Mucosa of descending colon (tissue), 3 donors: ENCODE measurements around the gene POLRMT. TPM values are rescaled to one million over a fixed set of nuclear protein-coding genes. Genes with fewer than 3 reads are reported as not detected.

Source experiments
- ATAC-seq: fragments of 200-7000 bp; cut with Tn5 transposase; one replicate; pipeline ENCODE4 v1.9.1; 2020; ENCODE audit warnings: mild to moderate bottlenecking, moderate library complexity
- DNase-seq, 3 donors: peaks; one replicate each; pipeline ENCODE4 v3.0.0-alpha.2; 2020
- H3K36me3 ChIP-seq: fragments of 200-600 bp; one replicate; pipeline ENCODE4 v1.8.0; 2021; ENCODE audit warnings: low read depth, mild to moderate bottlenecking
- H3K4me1 ChIP-seq: fragments of 200-600 bp; one replicate; pipeline ENCODE4 v1.8.0; 2021; ENCODE audit warnings: low read depth, mild to moderate bottlenecking
- H3K4me3 ChIP-seq: fragments of 200-600 bp; one replicate; pipeline ENCODE4 v1.8.0; 2021; ENCODE audit warnings: mild to moderate bottlenecking
- H3K9me3 ChIP-seq: fragments of 200-600 bp; one replicate; pipeline ENCODE4 v1.8.0; 2021; ENCODE audit warnings: mild to moderate bottlenecking
- intact Hi-C, 2 donors: fragments of 100-400 bp; cut with DNase I in 1 of 2; cut with micrococcal nuclease in 1 of 2; formaldehyde crosslinking; loops; one replicate each; pipeline versions ENCODE4 v1.11.0 to v1.11.1; 2022; cut with DNase I, micrococcal nuclease
- total RNA-seq, 3 donors: library from RNA; stranded (reverse); fragmentation: NEBNext Ultra II Directional in 2 of 3; extraction: Animal tissue kit (Norgen Biotek cat#: 25700) in 2 of 3; gene quantifications; one replicate each; pipeline versions ENCODE4 v1.2.1 to v1.2.4, GENCODE V29; 2021 to 2023
- TF ChIP-seq, protein P1 (sequence below): fragments of 200-600 bp; IDR thresholded peaks from one replicate; pipeline ENCODE4 v1.8.0; 2022; ENCODE audit warnings: antibody characterized with exemption, mild to moderate bottlenecking
- donor health status: DM: no; HTN: no; CAD: no; lungs with moderate emphysema.
- donor health status: DM: no; HTN: no; CAD: no.
- donor health status: DM: no; HTN: yes; CAD: no.

Gene POLRMT
- total RNA-seq, 3 donors from 2014 or later: 48.3 to 61.1 (median 51.1) TPM

DNA sequence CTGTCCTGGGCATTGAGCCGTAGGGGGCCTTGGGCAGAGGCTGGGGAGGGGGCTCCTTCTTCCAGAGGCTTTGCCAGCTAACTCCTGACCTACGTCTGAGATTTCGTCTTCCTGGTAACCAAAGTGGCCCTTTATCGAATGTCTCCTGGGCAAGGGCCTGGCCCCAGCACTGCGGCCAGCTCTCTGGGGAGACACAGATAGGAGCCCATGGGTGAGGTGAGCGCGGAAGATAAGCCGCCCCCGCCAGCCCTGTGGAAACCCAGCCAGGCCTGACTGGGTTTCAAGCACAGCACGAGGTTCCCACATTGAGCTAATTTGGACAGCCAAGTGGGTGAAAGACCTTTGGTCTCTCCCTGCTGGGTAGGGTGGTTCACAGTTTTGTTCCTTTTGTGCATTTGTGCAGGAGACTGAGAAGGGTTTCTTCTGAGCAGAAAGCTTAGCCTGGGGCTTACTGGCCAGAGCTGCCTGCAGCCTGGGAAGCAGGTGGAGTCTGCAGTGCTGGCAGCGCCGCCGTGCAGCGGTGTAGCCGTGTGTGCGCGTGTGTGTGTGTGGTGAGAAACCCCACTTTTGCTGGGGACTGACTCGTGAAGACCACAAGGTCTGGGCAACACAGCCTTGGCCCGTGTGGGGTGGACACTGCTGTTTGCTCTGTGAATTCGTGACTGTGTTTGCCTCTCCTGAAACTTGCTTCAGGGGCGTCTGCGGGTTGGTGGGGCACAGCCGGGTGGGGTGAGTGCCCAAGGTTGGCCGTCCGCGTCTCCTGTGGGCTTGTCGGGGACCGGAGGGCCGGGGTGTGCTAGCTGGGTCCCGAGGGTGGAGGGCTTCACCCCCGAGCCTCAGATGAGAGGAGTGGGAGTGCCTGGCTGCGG, 58.4 kb downstream of the POLRMT start:
- H3K36me3 ChIP-seq: no peaks in the 10 kb centered on the region
- ATAC-seq (peak; percentile 3), DNase-seq (peak; percentile 40 to 56 (median 48))
- H3K4me1 ChIP-seq: peaks cover 31% of the 10 kb centered on the region
- no peak overlapping the region for H3K4me3 ChIP-seq
- TF ChIP-seq, protein P1, sequence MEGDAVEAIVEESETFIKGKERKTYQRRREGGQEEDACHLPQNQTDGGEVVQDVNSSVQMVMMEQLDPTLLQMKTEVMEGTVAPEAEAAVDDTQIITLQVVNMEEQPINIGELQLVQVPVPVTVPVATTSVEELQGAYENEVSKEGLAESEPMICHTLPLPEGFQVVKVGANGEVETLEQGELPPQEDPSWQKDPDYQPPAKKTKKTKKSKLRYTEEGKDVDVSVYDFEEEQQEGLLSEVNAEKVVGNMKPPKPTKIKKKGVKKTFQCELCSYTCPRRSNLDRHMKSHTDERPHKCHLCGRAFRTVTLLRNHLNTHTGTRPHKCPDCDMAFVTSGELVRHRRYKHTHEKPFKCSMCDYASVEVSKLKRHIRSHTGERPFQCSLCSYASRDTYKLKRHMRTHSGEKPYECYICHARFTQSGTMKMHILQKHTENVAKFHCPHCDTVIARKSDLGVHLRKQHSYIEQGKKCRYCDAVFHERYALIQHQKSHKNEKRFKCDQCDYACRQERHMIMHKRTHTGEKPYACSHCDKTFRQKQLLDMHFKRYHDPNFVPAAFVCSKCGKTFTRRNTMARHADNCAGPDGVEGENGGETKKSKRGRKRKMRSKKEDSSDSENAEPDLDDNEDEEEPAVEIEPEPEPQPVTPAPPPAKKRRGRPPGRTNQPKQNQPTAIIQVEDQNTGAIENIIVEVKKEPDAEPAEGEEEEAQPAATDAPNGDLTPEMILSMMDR: no peak
- H3K9me3 ChIP-seq: no peaks in the 10 kb centered on the region
- intact Hi-C loops: no loop called here

DNA sequence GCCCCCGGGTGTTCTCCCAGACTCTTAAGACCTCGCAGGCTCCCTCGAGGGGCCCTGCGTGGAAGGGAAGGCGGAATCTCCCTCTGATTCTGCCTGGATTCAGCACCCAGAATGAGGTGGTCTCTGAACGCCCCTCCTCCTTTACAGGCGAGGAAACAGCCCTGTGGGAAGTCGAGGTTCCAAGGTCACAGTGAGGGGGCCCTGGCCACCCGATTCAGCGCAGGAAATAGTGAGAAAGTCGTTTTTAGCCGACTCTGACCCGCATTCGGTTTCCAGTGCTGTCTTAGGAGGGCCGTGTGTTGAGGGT, 59.9 kb downstream of the POLRMT start:
- no peaks in the 10 kb centered on the region for H3K9me3 ChIP-seq
- intact Hi-C loops: no loop called here
- H3K4me1 ChIP-seq: peaks cover 31% of the 10 kb centered on the region

DNA sequence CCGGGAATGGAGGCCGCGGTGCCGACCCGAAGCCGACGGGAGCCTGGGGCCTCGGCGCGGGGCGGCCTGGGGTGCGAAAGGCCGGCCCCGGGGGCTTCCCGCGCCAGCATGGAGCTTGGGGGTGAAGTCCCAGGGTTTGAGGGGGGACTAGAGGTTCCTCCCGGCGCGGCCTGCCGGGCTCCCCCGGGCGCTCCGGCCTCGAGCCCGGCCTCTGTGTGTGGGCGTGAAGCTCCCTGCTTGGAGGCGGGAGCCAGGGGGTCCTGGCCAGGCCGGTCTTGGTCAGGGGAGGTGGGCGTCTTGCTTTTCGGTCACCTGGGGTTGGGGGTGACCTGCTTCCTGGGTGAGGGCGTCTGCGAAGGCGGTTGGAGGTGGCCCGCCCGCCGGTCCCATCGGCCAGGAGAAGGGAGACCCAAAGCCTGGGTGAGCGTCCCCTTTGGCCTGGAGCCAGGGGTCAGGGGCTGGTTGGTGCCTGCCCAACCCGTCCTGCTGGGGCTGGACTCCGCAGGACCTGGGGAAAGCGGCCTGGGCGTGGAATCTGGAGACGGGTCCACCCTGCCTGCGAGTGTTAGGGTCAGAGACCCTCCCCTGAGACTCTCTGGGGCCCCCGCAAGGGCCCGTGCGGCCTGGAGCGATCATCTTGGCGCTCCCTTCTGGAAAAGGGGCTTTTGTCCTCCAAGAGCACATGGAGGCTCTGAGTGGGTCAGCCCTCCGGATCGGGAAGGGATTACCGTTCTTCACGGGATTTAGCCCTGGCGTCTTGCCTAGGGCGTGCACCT, 60.4 kb downstream of the POLRMT start:
- TF ChIP-seq, protein P1: no peak
- H3K36me3 ChIP-seq: no peaks in the 10 kb centered on the region
- H3K9me3 ChIP-seq: no peaks in the 10 kb centered on the region
- peak overlapping the region; percentile 97 for H3K4me3 ChIP-seq
- H3K4me1 ChIP-seq: peaks cover 31% of the 10 kb centered on the region
- peak; percentile 70 to 82 (median 75) for DNase-seq
- intact Hi-C loops: no loop called here
- ATAC-seq: peak; percentile 18

More for the DNA sequence above, 59.9 kb downstream of the POLRMT start:
- Histone ChIP-seq H3K4me3 (peak overlapping the region; percentile 97), H3K36me3 (no peaks in the 10 kb centered on the region)
- ATAC-seq (no peak), DNase-seq (no peak)
- TF ChIP-seq, protein P1: no peak

DNA sequence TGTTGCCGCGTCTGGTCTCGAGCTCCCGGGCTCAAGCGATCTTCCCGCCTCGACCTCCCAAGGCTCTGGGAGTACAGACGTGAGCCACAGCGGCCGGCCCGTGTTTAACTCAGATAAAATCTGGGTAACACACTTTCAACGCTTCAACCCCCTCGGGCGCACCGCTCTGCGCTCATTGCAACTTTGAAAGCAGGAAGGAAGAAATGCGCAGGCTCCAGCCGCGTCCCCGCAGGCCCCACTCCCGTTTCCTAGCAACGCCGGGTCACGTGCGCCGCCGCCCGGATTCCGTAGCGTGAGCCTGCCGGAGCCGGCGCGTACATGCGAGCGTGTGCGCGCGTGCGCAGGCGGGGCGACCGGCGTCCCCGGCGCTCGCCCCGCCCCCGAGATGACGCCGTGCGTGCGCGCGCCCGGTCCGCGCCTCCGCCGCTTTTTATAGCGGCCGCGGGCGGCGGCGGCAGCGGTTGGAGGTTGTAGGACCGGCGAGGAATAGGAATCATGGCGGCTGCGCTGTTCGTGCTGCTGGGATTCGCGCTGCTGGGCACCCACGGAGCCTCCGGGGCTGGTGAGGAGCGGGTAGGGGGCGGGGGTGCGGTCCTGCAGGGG, 61.1 kb downstream of the POLRMT start, which contains the start of gene BSG:
Gene BSG (plus strand): TSS at position 457 of the 603 bp plus-strand sequence. CDS start 39 bp downstream, at position 496.
- H3K36me3 ChIP-seq: no peaks in the 10 kb centered on the region
- DNase-seq: peak; percentile 98 to 99 (median 99)
- peak within 1 kb of the TSS; percentile 97 for H3K4me3 ChIP-seq
- peak; percentile 92 for ATAC-seq
- peaks cover 31% of the 10 kb centered on the region for H3K4me1 ChIP-seq
- H3K9me3 ChIP-seq: no peaks in the 10 kb centered on the region
- intact Hi-C loops: no loop called here
- TF ChIP-seq, protein P1: no peak

DNA sequence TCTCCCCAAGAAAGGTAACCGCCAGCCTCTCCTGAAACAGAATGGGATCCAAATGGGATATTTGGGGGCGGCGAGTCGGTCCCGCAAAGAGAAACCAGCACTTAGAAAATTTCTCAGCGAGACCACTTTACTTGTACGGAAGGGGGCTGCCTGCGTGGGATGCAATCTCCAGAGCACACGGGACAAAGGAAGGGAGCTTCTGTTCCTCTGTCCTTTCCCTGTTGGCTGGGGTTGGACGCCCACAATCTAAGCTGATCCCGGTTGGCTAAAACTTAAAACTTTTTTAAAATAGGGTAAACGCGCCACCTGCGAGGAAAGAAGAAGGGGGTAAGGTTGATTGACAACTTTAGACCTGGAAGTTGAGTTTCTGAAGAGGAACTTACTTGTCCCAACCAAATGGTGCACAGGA, 61.8 kb downstream of the POLRMT start:
- DNase-seq (no peak), ATAC-seq (peak; percentile 21)
- Histone ChIP-seq H3K36me3 (no peaks in the 10 kb centered on the region), H3K4me3 (peak overlapping the region; percentile 3), H3K4me1 (peaks cover 31% of the 10 kb centered on the region), H3K9me3 (no peaks in the 10 kb centered on the region)
- TF ChIP-seq, protein P1: no peak
- intact Hi-C loops: no loop called here
